ENCODE data around the gene COL27A1. TPM values are rescaled to one million over a fixed set of nuclear protein-coding genes. Genes with fewer than 3 reads are reported as not detected.

COL27A1 gene
- total RNA-seq, 1 experiment from 2014 or later: 12.0 TPM

DNA sequence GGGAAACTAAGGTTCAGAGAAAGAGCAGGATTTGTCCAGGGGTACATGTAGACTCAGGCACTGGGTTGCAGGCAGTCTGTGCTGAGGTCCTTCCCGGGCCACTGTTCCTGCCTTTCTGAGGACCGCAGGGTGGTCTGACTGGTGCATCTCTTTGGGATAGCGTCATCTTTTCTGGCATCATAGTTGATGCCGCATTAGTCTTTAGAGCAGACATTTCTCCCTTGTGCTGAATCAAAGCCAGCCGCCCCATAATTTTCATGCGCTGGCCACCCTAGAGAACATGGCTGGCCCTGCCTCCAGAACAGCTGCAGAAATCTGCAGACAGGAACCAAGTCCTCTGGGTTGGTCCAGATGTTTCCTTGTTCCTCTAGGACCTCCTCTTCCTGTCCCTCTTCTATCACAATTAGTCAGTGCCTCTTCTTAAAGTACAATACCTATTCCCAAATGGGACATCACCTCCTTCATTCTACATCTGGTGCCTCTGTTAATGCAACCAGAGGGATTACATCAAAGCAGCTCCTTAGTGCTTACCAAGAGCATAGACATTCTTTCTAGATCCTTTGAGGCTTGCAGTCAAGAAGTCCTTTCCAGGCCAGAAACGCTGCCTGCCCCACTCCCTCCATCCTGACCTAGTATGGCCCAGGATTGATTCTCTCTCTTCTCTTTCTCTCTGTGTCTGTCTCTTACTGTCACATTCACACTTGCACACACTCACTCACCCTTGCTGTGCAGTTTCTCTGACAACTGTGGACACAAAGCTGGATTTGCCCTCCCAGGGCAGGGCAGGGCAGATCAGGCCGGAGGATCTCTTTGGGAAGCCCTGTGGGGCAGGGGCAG, 125.5 kb downstream of the COL27A1 start:
- Histone ChIP-seq H3K27me3 (ENCODE audit: insufficient read depth, low read length) (no peaks in the 10 kb centered on the region), H3K4me3 (replicated peaks in 1 of 2; ENCODE audit: low read depth in 1 of 2, low read length in 2 of 2) (no peak overlapping the region), H2AFZ (ENCODE audit: low read depth, low read length, poor library complexity, severe bottlenecking) (no peak overlapping the region), H3K9ac (ENCODE audit: low read length) (no peak overlapping the region), H3K9me2 (ENCODE audit: insufficient read depth) (no peaks in the 10 kb centered on the region), H3K4me2 (ENCODE audit: low read length) (no peak overlapping the region), H3K79me2 (ENCODE audit: insufficient read depth, low read length) (no peaks in the 10 kb centered on the region), H3K9me3 (ENCODE audit: control insufficient read depth in 1 of 2, insufficient read depth in 1 of 2, low read depth in 1 of 2, low read length in 2 of 2) (no peaks in the 10 kb centered on the region), H3K36me3 (ENCODE audit: control insufficient read depth in 1 of 2, insufficient read depth in 2 of 2, low read length in 2 of 2) (no peaks in the 10 kb centered on the region), H4K20me1 (ENCODE audit: insufficient read depth) (no peaks in the 10 kb centered on the region), H3K27ac (ENCODE audit: low read depth, low read length) (no peak overlapping the region), H3K4me1 (ENCODE audit: control insufficient read depth in 1 of 2, insufficient read depth in 2 of 2, low read length in 2 of 2) (peaks cover 24 to 37% of the 10 kb centered on the region in 2 experiments)
- ChIA-PET POLR2A (no interaction called here), RAD21 (ENCODE audit: low non-redundant PET in 1 of 2, low total read pairs in 2 of 2, uncharacterized antibody in 2 of 2, unreplicated experiment in 2 of 2) (no interaction called here), CTCF (no interaction called here)
- ATAC-seq: no peak
- intact Hi-C loops (cut with micrococcal nuclease): no loop called here
- no TSS peak for BruUV-seq (replicated peaks)
- TF ChIP-seq EGR1 (IDR thresholded peaks at IDR 0.05; ENCODE audit: low read depth) (no peak), CEBPB (IDR thresholded peaks at IDR 0.05; ENCODE audit: low read depth) (no peak), EZH2phosphoT487 (IDR thresholded peaks at IDR 0.05; ENCODE audit: borderline replicate concordance) (no peak), SIN3A (IDR thresholded peaks at IDR 0.05; ENCODE audit: low read depth) (no peak)
- TF ChIP-seq, protein P1, sequence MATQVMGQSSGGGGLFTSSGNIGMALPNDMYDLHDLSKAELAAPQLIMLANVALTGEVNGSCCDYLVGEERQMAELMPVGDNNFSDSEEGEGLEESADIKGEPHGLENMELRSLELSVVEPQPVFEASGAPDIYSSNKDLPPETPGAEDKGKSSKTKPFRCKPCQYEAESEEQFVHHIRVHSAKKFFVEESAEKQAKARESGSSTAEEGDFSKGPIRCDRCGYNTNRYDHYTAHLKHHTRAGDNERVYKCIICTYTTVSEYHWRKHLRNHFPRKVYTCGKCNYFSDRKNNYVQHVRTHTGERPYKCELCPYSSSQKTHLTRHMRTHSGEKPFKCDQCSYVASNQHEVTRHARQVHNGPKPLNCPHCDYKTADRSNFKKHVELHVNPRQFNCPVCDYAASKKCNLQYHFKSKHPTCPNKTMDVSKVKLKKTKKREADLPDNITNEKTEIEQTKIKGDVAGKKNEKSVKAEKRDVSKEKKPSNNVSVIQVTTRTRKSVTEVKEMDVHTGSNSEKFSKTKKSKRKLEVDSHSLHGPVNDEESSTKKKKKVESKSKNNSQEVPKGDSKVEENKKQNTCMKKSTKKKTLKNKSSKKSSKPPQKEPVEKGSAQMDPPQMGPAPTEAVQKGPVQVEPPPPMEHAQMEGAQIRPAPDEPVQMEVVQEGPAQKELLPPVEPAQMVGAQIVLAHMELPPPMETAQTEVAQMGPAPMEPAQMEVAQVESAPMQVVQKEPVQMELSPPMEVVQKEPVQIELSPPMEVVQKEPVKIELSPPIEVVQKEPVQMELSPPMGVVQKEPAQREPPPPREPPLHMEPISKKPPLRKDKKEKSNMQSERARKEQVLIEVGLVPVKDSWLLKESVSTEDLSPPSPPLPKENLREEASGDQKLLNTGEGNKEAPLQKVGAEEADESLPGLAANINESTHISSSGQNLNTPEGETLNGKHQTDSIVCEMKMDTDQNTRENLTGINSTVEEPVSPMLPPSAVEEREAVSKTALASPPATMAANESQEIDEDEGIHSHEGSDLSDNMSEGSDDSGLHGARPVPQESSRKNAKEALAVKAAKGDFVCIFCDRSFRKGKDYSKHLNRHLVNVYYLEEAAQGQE (IDR thresholded peaks at IDR 0.05; ENCODE audit: low read depth): no peak
- TF ChIP-seq, protein P2, sequence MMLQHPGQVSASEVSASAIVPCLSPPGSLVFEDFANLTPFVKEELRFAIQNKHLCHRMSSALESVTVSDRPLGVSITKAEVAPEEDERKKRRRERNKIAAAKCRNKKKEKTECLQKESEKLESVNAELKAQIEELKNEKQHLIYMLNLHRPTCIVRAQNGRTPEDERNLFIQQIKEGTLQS (IDR thresholded peaks at IDR 0.05): no peak
- TF ChIP-seq, protein P3, sequence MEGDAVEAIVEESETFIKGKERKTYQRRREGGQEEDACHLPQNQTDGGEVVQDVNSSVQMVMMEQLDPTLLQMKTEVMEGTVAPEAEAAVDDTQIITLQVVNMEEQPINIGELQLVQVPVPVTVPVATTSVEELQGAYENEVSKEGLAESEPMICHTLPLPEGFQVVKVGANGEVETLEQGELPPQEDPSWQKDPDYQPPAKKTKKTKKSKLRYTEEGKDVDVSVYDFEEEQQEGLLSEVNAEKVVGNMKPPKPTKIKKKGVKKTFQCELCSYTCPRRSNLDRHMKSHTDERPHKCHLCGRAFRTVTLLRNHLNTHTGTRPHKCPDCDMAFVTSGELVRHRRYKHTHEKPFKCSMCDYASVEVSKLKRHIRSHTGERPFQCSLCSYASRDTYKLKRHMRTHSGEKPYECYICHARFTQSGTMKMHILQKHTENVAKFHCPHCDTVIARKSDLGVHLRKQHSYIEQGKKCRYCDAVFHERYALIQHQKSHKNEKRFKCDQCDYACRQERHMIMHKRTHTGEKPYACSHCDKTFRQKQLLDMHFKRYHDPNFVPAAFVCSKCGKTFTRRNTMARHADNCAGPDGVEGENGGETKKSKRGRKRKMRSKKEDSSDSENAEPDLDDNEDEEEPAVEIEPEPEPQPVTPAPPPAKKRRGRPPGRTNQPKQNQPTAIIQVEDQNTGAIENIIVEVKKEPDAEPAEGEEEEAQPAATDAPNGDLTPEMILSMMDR (IDR thresholded peaks at IDR 0.05 in 2 of 3, conservative IDR thresholded peaks at IDR 0.05 in 1 of 3; ENCODE audit: borderline replicate concordance in 1 of 3, insufficient read depth in 1 of 3, low read depth in 2 of 3, low read length in 2 of 3): no peak
- TF ChIP-seq, protein P4, sequence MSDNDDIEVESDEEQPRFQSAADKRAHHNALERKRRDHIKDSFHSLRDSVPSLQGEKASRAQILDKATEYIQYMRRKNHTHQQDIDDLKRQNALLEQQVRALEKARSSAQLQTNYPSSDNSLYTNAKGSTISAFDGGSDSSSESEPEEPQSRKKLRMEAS (IDR thresholded peaks at IDR 0.05): no peak
- DNase-seq (ENCODE audit: low read depth, low spot score): no peak

Measured in HCT116 (cell line).